Mesothelial cell of epicardium (in vitro differentiated cells): ENCODE results near the gene CALHM1. TPM values are rescaled to one million over a fixed set of nuclear protein-coding genes. Genes with fewer than 3 reads are reported as not detected.

ENCODE experiments used
- DNase-seq, 2 experiments: peaks; one replicate each; pipeline ENCODE4 v3.0.0; 2021; ENCODE audit warnings: low spot score in 2 of 2; ENCODE audit not compliant: unreplicated experiment in 2 of 2
- H3K27ac Mint-ChIP-seq: 2 replicates; pipeline ENCODE4 v1.8.0; 2021; ENCODE audit warnings: mixed read lengths
- H3K27me3 Mint-ChIP-seq: 2 replicates; pipeline ENCODE4 v1.8.0; 2021; ENCODE audit warnings: low read depth, mixed read lengths
- H3K36me3 Mint-ChIP-seq: 2 replicates; pipeline ENCODE4 v1.8.0; 2021; ENCODE audit warnings: mixed read lengths
- H3K4me1 Mint-ChIP-seq: 2 replicates; pipeline ENCODE4 v1.8.0; 2021; ENCODE audit warnings: mixed read lengths
- H3K4me3 Mint-ChIP-seq: 2 replicates; pipeline ENCODE4 v1.8.0; 2021; ENCODE audit warnings: mild to moderate bottlenecking, moderate library complexity, mixed read lengths
- H3K9me3 Mint-ChIP-seq: 2 replicates; pipeline ENCODE4 v1.8.0; 2021; ENCODE audit warnings: mixed read lengths
- total RNA-seq: library from RNA; stranded (reverse); gene quantifications from 3 replicates; pipeline ENCODE4 v1.2.1, GENCODE V29; 2021
- TF ChIP-seq, protein P1 (sequence below): fragments of 200-600 bp; sonication (generic); IDR thresholded peaks from one replicate; pipeline ENCODE4 v1.5.0; 2021; ENCODE audit warnings: antibody characterized with exemption; ENCODE audit not compliant: unreplicated experiment

CALHM1 gene
- total RNA-seq, 1 donor from 2014 or later, result not detected

DNA sequence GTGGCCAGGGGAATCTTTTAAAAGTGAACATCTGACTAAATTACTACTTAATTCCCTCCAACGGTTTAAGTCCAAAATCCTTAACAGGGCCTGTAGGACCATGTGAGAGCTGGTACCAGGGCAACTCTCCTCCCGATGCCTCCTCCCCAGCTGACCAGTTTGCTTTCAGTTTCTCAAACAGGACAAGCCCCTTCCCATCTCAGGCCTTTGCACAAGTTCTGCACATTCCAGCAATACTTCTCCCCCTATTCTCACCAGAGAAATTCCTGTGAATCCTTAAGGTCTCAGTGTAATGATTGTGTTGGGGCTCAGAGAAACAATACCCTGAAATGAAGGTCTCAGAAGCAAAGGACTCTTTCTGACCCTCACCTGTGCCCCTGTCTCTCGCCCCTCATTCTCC lies 8.0 kb upstream of the CALHM1 start:
- H3K36me3 Mint-ChIP-seq, result no peaks in the 10 kb centered on the region
- H3K9me3 Mint-ChIP-seq, result no peaks in the 10 kb centered on the region
- no peak overlapping the region for H3K4me3 Mint-ChIP-seq
- no peak for DNase-seq
- H3K27me3 Mint-ChIP-seq, result peaks cover 14% of the 10 kb centered on the region
- TF ChIP-seq, protein P1, sequence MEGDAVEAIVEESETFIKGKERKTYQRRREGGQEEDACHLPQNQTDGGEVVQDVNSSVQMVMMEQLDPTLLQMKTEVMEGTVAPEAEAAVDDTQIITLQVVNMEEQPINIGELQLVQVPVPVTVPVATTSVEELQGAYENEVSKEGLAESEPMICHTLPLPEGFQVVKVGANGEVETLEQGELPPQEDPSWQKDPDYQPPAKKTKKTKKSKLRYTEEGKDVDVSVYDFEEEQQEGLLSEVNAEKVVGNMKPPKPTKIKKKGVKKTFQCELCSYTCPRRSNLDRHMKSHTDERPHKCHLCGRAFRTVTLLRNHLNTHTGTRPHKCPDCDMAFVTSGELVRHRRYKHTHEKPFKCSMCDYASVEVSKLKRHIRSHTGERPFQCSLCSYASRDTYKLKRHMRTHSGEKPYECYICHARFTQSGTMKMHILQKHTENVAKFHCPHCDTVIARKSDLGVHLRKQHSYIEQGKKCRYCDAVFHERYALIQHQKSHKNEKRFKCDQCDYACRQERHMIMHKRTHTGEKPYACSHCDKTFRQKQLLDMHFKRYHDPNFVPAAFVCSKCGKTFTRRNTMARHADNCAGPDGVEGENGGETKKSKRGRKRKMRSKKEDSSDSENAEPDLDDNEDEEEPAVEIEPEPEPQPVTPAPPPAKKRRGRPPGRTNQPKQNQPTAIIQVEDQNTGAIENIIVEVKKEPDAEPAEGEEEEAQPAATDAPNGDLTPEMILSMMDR, result no peak
- peak overlapping the region; percentile 68 for H3K27ac Mint-ChIP-seq
- H3K4me1 Mint-ChIP-seq, result peaks cover 9% of the 10 kb centered on the region

DNA sequence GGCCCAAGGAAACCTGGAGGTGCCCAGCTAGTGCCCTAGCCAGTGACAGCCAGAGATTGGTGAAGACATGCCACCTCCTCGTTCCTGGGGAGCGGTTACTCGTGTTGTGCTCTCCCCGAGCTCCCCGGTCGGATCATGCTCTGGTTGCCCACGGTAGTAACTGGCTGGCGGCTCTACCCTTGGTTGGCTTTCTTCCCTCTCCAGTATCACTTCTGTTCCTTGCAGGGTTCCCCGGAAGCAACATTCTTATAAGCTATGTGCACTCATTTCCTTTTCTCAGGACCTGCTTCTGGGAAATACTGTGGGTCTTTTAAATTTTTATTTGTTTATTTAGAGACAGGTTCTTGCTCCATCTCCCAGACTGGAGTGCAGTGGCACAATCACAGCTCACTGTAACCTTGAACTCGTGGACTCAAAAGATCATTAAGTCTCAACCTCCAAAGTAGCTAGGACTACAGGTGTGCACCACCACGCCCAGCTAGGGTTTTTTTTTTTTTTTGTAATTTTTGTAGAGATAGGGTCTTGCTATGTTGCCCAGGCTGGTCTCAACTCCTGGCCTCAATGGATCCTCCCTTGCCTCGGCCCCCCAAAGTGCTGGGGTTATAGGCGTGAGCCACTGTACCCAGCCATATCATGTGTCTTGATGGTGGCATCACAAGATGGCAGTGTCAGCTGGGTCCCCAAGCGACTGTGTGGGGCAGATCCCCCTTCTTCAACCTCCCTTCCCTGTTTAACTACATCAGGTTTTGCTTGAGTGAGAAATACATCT lies 6.9 kb upstream of the CALHM1 start:
- Mint-ChIP-seq H3K36me3 (no peaks in the 10 kb centered on the region), H3K27ac (no peak overlapping the region), H3K4me3 (no peak overlapping the region), H3K27me3 (peaks cover 11% of the 10 kb centered on the region), H3K9me3 (no peaks in the 10 kb centered on the region), H3K4me1 (peaks cover 9% of the 10 kb centered on the region)
- TF ChIP-seq, protein P1, result no peak
- no peak for DNase-seq

DNA sequence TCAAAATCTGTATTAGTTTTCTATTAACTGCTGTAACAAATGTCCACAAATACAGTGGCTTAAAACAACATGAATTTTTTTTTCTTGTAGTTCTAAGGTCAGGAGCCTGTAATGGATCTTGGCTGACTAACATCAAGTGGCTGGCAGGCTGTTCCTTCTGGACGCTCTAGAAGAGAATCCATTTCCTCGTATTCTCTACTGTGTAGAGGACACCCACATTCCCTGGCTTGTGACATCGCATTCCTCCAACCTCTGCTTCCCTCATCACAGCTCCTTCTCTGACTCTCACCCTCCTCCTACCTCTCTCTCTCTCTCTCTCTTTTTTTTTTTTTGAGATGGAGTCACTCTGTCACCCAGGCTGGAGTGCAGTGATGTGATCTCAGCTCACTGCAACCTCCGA lies 4.8 kb upstream of the CALHM1 start:
- no peaks in the 10 kb centered on the region for H3K36me3 Mint-ChIP-seq
- no peak for DNase-seq
- H3K9me3 Mint-ChIP-seq, result no peaks in the 10 kb centered on the region
- no peaks in the 10 kb centered on the region for H3K27me3 Mint-ChIP-seq
- H3K4me3 Mint-ChIP-seq, result no peak overlapping the region
- no peak overlapping the region for H3K27ac Mint-ChIP-seq
- TF ChIP-seq, protein P1, result no peak
- peaks cover 11% of the 10 kb centered on the region for H3K4me1 Mint-ChIP-seq

DNA sequence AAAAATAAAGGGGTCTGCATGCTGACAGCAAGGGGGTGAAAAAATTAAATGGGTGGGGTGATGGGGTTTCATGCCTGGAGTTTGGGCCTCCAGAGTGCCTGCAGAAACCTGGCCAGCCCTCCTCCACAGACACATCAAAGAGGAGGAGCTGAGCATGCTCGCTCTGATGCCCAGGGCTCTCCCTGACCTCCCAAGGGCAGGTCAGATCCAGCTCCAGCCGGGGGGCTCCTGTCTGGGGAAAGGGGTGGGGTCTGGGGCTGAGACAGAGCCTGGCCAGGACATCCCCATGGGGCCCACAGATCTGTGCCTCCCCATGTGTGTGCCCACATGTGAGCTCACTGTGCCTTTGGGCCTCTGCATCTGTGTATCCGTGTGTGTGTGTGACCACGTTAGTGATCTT lies 915 bp upstream of the CALHM1 start:
- Mint-ChIP-seq H3K36me3 (no peaks in the 10 kb centered on the region), H3K27ac (no peak overlapping the region)

DNA sequence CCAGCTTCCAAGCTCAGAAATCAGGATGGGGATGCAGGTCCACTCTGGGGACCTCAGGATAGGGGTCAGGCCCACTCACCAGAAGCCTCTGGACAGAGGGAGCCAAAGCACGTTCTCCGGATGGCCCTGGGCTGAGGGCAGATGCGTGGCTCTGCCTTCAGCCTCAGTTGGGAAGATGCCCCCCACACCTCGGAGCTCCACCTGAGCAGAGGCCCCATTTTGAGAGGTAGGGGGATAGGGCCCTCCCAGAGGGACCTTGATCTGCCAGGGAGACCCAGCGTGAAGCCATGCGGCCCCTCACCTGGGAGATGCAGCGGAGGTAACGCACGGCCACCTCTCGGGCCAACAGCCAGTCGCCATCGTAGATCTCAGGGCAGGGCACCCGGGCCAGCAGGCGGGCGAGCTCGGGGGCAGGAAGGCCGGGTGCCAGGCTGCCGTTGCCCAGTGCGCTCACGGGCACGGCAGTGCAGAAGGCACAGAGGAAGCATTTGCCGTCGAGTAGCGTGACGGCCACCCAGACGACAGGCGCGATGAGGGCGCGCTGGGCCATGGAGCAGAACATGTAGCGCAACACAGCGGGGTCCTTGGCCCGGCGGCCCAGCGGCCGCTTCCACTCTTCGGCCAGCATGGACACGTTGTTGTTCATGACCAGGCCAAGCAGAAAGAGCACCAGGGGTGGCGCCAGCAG lies 660 bp downstream of the CALHM1 start:
- Mint-ChIP-seq H3K9me3 (no peaks in the 10 kb centered on the region), H3K27ac (no peak overlapping the region), H3K4me1 (peaks cover 2% of the 10 kb centered on the region), H3K27me3 (no peaks in the 10 kb centered on the region), H3K36me3 (no peaks in the 10 kb centered on the region), H3K4me3 (no peak overlapping the region)
- no peak for DNase-seq
- TF ChIP-seq, protein P1, result no peak

More for the DNA sequence above, 915 bp upstream of the CALHM1 start:
- Mint-ChIP-seq H3K4me1 (peaks cover 2% of the 10 kb centered on the region), H3K9me3 (no peaks in the 10 kb centered on the region), H3K4me3 (no peak overlapping the region), H3K27me3 (no peaks in the 10 kb centered on the region)
- no peak for DNase-seq
- TF ChIP-seq, protein P1, result no peak
